HPDE6-E6E7 (cell line): ENCODE results near the gene FOXD4L1.
"Not testable (repeated sequence)": the region's sequence is repeated elsewhere in the genome, so short reads cannot be mapped to it uniquely, and the experiment has no call there.

Experiments
- DNase-seq: peaks from one replicate; pipeline ENCODE4 v3.0.0; 2011; ENCODE audit warnings: missing footprints; ENCODE audit errors: extremely low spot score

Gene FOXD4L1

GRCh38 chr2:113498365-113498764 is at the start of gene FOXD4L1:
FOXD4L1 (plus strand) TSS chr2:113498665; CDS start chr2:113499257, 592 bp downstream.
- not testable (repeated sequence) for DNase-seq

DNA sequence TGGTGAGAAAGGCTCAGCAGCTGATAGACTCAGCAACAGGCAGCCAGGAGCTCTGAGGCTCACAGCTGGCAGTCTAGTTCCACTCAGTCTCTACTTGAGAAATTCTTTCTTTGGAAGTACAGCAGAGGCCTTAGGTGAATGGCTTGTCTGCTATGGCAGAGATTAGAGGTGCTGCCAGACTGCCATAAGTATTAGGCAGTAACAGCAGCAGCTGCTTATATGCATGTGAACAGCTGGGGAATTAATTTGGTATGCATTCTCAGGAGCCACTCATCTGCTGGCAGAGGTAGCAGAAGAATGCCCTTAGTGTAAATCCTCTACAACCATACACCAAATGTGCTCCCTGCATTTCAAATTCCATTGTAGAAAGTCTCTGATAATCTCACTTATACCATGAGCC is 32.7 kb upstream of the FOXD4L1 start:
- DNase-seq = not testable (repeated sequence)

DNA sequence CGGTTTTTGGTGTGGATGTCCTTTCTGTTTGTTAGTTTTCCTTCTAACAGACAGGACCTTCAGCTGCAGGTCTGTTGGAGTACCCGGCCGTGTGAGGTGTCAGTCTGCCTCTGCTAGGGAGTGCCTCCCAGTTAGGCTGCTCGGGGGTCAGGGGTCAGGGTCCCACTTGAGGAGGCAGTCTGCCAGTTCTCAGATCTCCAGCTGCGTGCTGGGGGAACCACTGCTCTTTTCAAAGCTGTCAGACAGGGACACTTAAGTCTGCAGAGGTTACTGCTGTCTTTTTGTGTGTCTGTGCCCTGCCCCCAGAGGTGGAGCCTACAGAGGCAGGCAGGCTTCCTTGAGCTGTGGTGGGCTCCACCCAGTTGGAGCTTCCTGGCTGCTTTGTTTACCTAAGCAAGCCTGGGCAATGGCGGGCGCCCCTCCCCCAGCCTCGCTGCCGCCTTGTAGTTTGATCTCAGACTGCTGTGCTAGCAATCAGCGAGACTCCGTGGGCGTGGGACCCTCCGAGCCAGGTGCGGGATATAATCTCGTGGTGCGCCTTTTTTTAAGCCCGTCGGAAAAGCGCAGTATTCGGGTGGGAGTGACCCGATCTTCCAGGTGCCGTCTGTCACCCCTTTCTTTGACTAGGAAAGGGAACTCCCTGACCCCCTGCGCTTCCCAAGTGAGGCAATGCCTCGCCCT is 21.6 kb upstream of the FOXD4L1 start:
- DNase-seq = not testable (repeated sequence)

GRCh38 chr2:113496527-113496926 is 1.9 kb upstream of the FOXD4L1 start:
- DNase-seq = not testable (repeated sequence)

- DNase-seq = not testable (repeated sequence)
Measured at GRCh38 chr2:113499019-113499885, 787 bp downstream of the FOXD4L1 start.

- not testable (repeated sequence) for DNase-seq
Measured at GRCh38 chr2:113499886-113500722, 1.6 kb downstream of the FOXD4L1 start.

- not testable (repeated sequence) for DNase-seq
Measured at GRCh38 chr2:113500723-113501038, 2.2 kb downstream of the FOXD4L1 start.

- DNase-seq = not testable (repeated sequence)
Measured at GRCh38 chr2:113502216-113503093, 4.0 kb downstream of the FOXD4L1 start.

DNA sequence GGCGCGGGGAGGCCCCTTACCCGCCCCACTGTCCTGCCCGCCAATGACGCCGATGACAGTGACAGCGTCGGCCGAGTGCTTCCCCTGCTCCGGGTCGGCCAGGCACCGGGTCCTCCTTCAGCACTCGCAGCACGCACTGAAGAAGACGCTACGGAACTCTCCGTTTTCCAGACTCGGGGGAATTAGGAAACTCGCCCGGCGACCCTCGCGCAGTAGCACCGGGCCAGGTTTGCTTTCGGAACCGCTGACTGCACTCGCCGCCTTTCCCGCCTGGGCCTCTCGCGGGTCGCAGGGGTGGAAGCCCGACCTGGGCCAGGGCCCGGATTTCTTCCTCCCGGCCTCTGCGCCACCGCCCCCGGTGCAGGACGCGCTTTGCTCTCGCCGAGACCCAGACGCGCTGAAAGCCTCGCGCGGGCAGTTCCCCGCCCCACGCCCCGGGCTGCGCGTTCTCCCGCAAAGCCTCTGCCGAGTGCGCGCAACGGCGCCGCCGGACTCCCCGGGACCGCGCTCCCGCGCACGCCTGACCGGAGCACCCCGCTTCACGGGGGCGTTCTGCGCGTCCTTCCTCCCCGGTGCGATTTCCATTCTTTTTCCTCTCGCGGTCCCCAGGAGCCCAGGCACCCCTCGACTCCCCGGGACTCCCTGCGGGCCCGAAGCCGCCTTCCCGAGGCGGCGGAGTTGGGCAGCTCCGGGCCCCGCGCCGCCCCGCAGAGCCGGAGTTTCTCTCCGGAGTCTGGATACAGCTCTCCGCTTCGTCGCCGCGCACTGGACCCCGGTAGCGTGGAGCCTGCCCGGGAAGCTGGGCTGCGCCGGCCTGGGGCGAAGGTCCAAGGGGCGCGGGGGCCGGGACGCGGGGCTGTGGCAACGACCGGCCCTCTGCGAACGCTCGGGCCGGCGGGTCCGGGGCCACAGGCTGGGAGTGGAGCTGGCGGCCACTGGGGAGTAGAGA is 4.9 kb downstream of the FOXD4L1 start:
- not testable (repeated sequence) for DNase-seq

DNA sequence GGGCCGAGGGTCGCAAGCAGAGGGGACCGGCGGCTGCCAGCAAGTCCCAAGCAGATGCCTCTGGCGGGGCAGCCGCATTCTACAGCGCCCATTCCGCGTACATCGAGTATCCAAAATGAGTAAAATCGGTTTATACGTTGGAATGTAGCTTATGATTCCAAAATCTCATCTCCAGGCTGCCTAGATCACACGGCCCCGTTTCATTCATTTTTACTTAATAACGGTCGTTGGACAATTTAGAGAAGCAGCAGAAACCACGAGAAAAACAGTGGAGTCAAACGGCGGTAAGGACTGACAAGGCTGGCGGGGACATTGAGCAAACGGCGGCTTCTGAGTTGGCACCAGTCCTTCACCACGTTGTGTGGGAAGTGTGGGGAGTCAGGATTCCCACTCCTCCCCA is 5.6 kb downstream of the FOXD4L1 start:
- not testable (repeated sequence) for DNase-seq

DNA sequence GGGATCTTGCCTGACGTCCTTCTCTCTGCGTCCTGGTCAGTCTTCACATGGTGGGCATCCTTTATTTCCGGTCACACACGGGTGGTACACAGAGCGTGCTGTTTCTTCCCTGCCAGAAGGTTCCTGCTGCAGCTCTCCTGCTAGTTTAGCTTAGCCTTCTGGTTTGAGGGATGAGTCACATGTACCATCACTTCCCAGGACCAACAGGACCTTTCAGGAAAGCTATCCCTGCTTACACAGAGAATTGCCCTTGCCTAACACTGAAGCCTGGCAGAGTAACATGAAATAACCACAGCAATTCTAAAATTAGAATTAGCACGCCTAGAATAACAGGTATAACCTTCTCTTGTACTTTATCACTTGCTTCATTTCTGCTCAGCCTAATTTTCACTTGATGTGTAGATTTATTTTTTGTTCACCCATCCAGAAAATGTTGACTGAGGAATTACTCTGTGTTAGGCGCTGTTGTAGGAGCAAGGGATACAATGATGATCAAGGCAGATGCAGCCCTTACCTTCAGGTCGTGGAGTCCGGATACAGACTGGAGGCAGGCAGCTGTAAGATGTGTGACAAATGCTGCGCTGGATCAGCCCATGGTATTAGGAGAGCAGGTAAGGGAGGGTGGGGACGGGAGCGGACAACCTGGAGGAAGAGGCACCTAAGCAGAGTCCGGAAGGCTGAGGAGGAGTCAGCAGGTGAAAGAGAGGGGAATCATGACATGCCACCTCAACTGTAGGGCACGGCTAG is 9.1 kb downstream of the FOXD4L1 start:
- DNase-seq = not testable (repeated sequence)

DNA sequence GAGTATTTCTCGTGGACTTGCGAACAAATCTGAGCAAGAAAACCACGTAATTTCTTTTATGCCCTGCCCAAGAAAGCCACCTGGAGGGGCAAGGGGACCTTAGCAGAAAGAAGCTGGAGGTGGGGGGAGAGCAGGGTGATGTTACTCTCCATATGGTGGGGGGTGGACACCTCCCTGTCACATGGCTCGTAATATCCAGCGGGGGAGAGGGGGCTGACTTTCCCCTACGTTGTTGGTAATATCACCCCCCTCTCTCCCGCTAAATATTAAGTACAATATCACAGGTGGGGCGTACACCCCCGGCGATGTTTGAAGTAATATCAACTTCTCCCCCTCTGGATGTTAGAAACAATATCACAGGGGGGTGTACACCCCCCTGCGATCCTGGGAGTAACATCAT is 9.7 kb downstream of the FOXD4L1 start:
- not testable (repeated sequence) for DNase-seq

DNA sequence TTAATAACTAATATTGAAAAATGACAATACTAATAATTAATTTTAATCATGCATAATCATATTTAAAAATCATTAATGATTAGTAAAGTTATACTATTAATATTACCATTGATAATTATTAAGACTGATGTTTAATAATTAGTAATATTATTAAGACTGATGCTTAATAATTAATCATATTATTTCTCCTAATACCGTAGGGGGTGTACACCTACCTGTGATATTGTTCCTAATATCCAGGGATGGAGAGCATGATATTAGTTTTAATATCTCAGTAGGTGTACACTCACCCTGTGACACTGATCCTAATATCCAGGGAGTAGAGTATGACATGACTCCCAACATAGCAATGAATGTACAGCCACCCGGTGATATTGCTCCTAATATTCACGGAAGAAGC is 12.4 kb downstream of the FOXD4L1 start:
- not testable (repeated sequence) for DNase-seq

DNA sequence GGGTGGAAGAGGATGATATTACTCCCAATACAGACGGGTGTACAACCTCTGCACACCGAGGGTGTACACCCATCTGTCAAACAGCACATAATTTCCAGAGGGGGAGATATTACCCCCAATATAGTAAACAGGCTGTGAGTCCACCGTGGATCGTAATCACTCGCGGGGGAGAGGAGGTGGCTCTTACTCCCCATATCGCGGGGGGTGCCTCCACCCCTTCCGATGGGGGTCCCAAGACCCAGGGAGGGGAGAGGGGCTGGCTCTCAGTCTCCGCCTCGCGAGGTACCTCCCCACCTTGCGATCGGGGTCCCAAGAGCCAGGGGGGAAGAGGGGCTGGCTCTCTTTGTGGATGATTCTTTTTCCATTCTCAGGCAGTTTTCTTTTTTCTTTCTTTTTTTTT is 13.4 kb downstream of the FOXD4L1 start:
- DNase-seq = not testable (repeated sequence)

GRCh38 chr2:113515457-113515856 is 17.0 kb downstream of the FOXD4L1 start:
- not testable (repeated sequence) for DNase-seq

DNA sequence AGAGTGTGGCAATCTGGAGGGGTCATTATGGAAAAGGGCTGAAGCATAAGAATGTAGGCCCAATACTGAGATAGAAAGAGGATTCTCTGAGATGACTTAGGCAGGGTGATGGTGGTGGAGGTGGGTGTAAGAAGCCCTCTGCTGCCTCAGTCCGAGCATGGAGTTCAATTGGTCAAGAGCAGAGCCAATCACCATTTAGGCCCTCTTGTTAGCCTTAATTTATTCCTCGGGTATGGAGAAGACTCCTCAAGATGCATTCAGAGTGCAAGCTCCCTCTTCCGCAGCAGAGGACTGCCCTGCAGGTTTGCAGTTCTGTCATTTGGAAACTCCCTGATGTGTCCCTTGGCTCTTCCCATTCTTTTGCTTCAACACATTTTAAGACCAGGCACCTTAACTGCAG is 17.5 kb downstream of the FOXD4L1 start:
- not testable (repeated sequence) for DNase-seq

- not testable (repeated sequence) for DNase-seq
Measured at GRCh38 chr2:113517025-113517424, 18.6 kb downstream of the FOXD4L1 start.

- DNase-seq = not testable (repeated sequence)
Measured at GRCh38 chr2:113520837-113521236, 22.4 kb downstream of the FOXD4L1 start.

- DNase-seq = not testable (repeated sequence)
Measured at GRCh38 chr2:113521492-113521891, 23.0 kb downstream of the FOXD4L1 start.
